HCEC 1CT (cell line): ENCODE measurements around the gene TEX12.

Source experiments
- DNase-seq: peaks from one replicate; pipeline ENCODE4 v3.0.0-alpha.2; 2017

Gene TEX12

DNA sequence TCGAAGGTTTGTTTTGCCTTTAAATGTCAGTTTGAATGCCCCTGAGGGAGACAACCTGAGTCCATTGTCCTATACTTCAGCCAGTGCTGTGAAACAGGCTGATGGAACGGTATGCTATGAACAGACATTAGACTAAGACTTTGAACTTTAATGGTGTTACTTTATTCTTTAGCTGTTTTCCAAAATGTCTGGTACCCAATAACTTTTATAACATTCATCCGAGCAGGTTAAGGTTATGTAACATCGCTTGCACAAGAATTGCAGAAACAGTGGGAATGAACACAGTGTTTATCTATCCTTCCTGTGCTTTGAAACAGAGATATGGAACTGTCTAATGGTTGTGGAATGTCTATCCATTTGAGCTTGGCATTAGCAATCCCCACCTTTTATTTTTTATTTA is 46.6 kb downstream of the TEX12 start:
- DNase-seq, result peak; percentile 6

DNA sequence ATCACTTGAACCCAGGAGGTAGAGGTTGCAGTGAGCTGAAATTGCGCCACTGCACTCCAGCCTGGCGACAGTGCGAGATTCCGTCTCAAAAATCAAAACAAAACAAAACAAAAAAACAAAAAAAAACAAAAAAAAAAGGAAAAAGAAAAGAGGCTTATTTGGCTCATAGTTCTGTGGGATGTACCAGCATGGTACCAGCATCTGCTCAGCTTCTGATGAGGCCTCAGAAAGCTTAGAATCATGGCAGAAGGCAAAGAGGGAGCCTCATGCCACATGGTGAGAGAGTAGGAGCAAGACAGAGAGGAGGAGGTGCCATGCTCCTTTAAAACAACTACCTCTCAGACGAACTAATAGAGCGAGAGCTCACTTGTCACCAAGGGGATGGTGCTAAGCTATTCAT is 48.4 kb downstream of the TEX12 start:
- DNase-seq, result no peak

DNA sequence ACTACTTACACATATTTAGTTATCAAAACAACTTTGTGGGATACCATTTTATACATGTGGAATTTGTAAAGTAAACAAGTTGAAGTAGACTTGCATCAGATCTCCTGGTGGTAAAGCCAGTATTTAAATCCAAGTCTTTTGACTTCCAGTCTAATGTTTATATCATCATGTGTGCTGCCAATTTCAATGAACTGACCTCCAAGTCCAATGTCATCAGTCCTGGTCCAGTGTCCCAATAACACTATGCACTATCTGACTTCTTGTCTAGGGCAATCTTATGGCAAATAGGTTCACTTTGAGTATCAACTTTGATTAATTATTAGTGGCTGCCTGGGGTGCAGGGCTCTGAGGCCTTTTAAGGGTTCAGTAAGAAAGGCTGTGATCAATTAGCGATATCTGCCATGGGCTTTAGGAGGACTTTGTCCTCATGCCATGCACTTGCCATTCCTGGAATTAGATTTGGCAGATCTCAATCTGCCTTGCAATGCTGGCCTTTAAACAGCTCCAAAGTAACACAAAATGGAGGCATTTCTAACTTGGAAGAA is 49.5 kb downstream of the TEX12 start:
- peak; percentile 75 for DNase-seq

DNA sequence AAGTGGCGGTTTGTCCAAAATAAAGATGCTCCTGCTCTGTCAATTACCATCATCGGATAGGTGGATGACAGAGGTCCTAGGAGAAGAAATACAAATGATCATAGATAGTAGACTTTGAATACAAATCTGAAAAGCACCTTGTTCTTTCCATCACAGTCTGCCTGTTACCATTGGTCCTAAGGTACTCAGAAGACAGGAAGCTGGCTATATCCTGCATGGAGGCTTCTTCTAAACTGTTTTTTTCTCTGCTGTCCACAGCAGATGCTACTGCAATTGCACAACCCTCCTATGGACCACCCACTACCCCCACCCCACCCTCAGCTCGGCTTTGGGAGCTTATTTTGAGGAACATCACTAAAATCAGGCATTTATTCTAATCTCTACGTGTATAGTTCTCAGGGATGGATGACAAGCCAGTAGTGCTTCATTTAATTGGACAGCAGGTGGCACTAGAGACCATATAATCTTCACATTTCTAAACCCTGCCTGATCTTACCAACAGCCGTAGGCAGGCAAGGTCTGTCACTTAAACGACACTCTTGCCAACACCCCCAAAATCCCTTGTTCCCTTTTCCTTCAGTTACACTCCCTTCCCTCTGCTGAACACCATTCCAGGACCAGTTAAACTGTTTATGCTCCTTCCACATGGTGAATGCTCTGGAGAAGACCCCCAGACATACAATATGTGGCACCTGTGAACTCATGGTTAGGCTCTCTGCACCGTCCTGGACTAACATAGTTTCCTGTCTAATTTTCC is 52.5 kb downstream of the TEX12 start:
- peak; percentile 55 for DNase-seq

DNA sequence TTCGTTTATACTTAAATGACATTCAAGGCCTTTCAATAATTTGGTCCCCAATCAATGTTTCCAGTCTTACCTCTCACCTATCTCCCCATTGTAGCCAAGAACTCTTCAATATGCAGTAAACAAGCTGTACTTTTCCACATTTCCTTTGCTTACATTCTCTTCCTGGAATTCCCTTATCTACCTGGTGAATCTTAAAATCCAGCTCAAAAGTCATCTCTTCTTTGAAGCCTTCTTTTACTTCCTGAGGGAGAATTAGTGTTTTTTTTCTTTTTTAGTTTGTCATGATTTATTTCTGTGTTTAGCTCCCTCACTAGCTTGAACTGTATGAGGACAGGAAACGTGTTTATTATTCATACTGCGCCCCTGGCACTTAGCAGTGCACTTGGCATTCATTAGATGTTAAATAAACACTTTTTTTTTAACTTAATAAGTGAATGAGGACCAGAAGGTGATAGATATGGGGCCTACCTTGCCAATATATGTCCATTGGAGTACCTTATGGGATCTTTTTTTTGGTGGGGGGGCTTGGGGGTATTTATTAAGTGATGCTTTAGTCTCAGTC is 54.2 kb downstream of the TEX12 start:
- DNase-seq, result no peak
